AG09319 (cell line): ENCODE measurements around the gene IDH3A.

Experiments
- DNase-seq: peaks from one replicate; pipeline ENCODE4 v3.0.0-alpha.2; 2010; ENCODE audit warnings: low read depth; ENCODE audit errors: extremely low read depth
- CTCF ChIP-seq: IDR thresholded peaks from 2 replicates; pipeline ENCODE4 v1.5.1; 2011; ENCODE audit warnings: low read depth, mild to moderate bottlenecking, inconsistent platforms, low read length, moderate library complexity

The IDH3A gene

DNA sequence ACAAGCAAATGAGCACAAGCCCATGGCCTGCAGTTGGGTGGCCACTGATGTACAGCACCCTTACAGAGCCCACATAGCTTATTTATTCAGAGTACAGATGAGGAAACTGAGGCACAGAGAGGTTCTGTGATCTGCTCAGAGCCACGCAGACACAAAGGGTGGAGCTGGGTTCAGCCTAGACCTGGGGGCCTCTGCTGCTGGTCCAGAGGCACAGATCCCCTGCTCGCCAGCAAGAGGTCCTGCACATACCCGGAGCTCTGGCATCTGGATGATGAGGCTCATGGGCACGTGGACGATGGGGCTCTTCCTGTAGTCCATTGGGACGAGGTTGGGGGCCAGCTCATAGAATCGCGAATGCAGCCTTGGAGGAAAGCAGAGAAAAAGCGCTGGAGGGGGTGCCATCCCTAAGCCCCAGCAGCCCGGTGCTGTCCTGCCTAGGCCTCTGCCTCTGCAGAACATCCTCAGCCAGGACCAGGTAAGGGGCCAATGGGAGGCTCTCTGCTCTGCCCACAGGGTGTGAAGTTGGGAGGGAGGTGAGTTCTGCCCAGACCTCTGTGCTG, 38.2 kb upstream of the IDH3A start:
- TF ChIP-seq CTCF: no peak
- no peak for DNase-seq

DNA sequence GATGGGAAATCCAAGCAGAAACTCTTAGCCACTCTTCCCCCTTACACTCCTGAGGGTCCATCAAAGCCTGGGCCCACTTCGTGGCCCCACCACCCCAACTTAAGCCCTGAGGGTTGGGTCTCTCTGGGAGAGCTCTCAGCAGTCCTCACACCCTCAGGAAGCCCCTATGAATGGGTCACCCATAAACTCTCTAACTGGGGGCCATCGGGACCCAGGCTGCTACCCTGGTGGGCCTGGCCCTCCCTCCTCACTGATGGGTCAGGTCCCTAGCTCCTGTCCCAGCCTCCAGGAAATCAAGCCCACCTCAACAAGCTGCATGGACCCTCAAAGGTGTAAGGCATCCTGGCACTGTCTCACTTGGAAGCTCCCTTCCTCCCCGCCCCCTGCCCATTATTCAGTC, 37.4 kb upstream of the IDH3A start:
- no peak for DNase-seq
- no peak for TF ChIP-seq CTCF

DNA sequence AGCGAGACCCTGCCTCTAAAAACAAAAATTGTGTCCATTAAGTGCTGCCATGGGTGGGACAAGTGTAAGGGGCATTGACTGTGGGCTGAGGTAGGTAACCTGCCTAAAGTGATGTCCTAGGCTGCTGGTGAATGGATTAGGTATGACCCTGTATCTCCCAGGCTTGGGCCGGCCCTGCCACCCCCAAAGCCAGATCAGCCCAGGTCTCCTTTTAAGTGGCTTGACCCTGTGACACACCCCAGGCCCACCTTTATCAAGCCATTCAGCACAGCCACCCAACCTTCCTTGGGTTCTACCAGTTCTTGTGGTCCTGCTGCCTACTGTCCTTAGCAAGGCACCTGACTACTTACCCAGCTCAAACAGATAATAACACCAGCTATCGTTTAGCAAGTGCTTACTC, 36.6 kb upstream of the IDH3A start:
- DNase-seq: no peak
- no peak for TF ChIP-seq CTCF

DNA sequence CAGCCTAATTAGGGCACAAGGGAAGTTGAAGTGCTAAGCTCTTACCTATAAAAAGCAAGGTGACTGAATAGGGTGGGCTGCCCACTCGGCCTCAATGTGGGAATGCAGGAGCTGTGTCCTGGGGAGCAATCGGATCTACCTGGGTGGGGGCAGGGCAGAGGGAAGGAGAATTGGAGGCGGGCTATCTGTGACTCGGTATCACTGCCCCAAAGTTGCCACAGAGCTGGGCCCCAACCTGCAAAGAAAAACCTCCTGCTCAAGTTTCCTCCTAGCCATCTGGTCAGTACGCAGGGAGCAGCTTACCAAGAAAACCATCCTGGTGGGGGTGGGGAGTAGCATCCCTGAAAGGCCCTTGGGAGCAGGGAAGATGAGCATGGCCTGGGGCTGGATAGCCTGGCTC, 28.6 kb upstream of the IDH3A start:
- no peak for TF ChIP-seq CTCF
- no peak for DNase-seq

DNA sequence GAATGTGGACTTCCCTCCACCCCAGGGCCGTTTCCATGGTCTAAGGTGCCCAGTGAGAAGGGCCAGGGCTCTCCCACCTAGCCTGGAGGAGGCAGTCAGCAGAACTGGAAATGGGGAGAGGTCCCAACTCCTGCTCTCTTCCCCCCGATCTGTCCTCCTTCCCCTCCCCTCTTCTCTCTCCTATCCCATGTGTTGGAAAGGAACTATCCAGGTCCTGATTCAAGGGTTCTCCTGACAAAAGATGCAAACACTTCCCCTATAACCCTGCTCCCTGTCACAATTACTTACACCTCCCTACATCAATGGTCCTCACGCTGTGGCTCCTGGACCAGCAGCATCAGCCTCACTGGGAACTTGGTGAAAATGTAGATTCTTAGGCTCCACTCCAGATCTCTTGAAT, 23.9 kb upstream of the IDH3A start:
- DNase-seq: no peak
- no peak for TF ChIP-seq CTCF

DNA sequence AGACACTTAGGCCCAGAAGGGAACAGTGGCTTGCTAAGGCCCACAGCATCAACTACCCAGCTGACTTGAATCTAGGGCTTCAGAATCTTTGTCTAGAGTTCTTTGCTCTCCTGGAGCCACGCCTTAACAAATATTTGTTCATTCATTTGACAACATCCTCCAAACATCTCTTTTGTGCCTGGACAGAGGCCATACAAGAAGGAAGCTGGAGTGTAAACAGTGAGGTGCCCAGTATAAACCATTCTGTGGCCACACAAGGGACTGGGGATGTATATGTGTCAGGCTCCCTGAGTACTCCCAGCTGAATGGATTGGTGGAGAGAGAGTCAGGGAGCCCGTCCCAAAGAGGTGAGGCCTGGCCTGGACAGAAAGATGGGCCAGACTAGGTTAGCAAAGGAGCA, 21.3 kb upstream of the IDH3A start:
- no peak for TF ChIP-seq CTCF
- DNase-seq: no peak

DNA sequence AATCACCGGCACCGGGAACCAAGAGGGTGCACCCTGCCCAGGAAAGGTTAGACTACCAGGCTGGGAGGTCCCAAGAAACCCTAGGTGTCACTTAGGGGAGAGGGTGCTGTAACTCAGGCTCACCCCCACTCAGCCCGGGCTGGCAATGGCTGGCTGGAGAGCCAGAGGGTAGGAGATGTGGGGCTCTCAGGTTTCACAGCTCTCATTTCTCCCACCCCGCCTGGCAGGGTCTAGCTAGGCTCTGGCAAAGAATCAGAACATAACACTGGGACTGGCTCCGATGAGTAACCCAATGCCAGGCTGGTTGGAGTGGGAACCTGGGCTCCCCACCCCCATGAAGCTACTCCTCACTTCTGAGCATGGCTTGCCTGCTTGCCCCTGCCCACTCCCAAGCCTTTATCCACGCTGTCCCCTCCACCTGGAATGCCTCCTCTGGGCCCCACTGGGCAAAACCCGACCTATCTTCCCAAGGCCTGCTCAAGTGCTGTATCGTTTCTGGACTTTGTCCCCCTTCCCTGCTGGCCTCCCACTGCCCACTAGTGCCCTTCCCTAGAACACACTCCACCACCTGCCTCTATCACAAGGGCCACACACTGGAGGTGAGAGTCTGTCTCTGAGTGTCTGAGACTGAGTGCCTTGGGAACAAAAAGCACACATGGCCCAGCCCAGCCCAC, 19.9 kb upstream of the IDH3A start:
- no peak for TF ChIP-seq CTCF
- DNase-seq: no peak
